Smooth muscle cell (in vitro differentiated cells): ENCODE results near the gene HMGN3. TPM values are rescaled to one million over a fixed set of nuclear protein-coding genes. Genes with fewer than 3 reads are reported as not detected.

Experiments
- DNase-seq: peaks from one replicate; lab custom pipeline; 2025; ENCODE audit not compliant: unreplicated experiment; lab: John Stamatoyannopoulos, UW
- H2AFZ ChIP-seq: fragments of 200-600 bp; sonication (generic); 2 replicates; pipeline ENCODE4 v1.6.0; 2016; ENCODE audit warnings: antibody characterized with exemption, low read depth, mild to moderate bottlenecking
- H3F3A ChIP-seq: fragments of 200-600 bp; sonication (generic); 2 replicates; pipeline ENCODE4 v1.6.0; 2017; ENCODE audit warnings: antibody characterized with exemption, low read depth
- H3K27ac ChIP-seq: fragments of 200-600 bp; sonication (generic); 2 replicates; pipeline ENCODE4 v1.5.1; 2016; ENCODE audit warnings: low read depth, mild to moderate bottlenecking
- H3K27me3 ChIP-seq: fragments of 200-600 bp; sonication (generic); 2 replicates; pipeline ENCODE4 v1.6.1; 2016; ENCODE audit warnings: low read depth, mild to moderate bottlenecking
- H3K36me3 ChIP-seq: fragments of 200-600 bp; sonication (generic); 2 replicates; pipeline ENCODE4 v1.5.1; 2016; ENCODE audit warnings: low read depth
- H3K4me1 ChIP-seq: fragments of 200-600 bp; sonication (generic); 2 replicates; pipeline ENCODE4 v1.5.1; 2016; ENCODE audit warnings: low read depth
- H3K4me2 ChIP-seq: fragments of 200-600 bp; sonication (generic); 2 replicates; pipeline ENCODE4 v1.6.0; 2016; ENCODE audit warnings: mild to moderate bottlenecking
- H3K4me3 ChIP-seq: fragments of 200-600 bp; sonication (generic); 2 replicates; pipeline ENCODE4 v1.5.1; 2016; ENCODE audit warnings: mild to moderate bottlenecking
- H3K79me2 ChIP-seq: fragments of 200-600 bp; sonication (generic); 2 replicates; pipeline ENCODE4 v1.6.0; 2016; ENCODE audit warnings: low read depth, mild to moderate bottlenecking
- H3K9ac ChIP-seq: fragments of 200-600 bp; sonication (generic); 2 replicates; pipeline ENCODE4 v1.6.0; 2016; ENCODE audit warnings: low read depth
- H3K9me3 ChIP-seq: fragments of 200-600 bp; sonication (generic); replicated peaks from 2 replicates; pipeline ENCODE4 v1.5.1; 2016; ENCODE audit warnings: low read depth
- H4K20me1 ChIP-seq: fragments of 200-600 bp; sonication (generic); 2 replicates; pipeline ENCODE4 v1.6.0; 2016; ENCODE audit warnings: low read depth
- CTCF ChIP-seq: fragments of 200-600 bp; sonication (generic); IDR thresholded peaks from 2 replicates; pipeline ENCODE4 v1.5.1; 2017; ENCODE audit warnings: borderline replicate concordance, mild to moderate bottlenecking, antibody characterized with exemption; ENCODE audit not compliant: insufficient read depth, poor library complexity, severe bottlenecking
- WGBS: methylation state at CpG from one replicate; pipeline ENCODE4 v1.1.7; 2016; ENCODE audit warnings: low lambda C conversion rate; 5-methylcytosine and 5-hydroxymethylcytosine counted together
- polyA plus RNA-seq: library from polyadenylated mRNA; unstranded; fragments of >200 nt; fragmentation: Nextera tagmentation; extraction: Ambion mirVana; gene quantifications from 2 replicates; pipeline ENCODE4 v1.2.1, GENCODE V29; 2016
- total RNA-seq: library from RNA; depleted of rRNA; stranded (reverse); fragments of >200 nt; gene quantifications from 2 replicates; pipeline ENCODE4 v1.2.3, GENCODE V29; 2014

HMGN3 gene
- total and polyA plus RNA-seq, 2 experiments from 2014 or later = 75.4 to 108 TPM

GRCh38 chr6:79226660-79227059 lies 7.8 kb downstream of the HMGN3 start:
- Histone ChIP-seq H3K4me3 (no peak overlapping the region), H3F3A (peaks cover 10% of the 10 kb centered on the region), H3K9ac (no peak overlapping the region), H3K4me2 (peak overlapping the region; percentile 33), H3K4me1 (peaks cover 13% of the 10 kb centered on the region), H3K79me2 (peaks cover 79% of the 10 kb centered on the region), H2AFZ (no peak overlapping the region), H3K9me3 (no peaks in the 10 kb centered on the region), H4K20me1 (peaks cover 35% of the 10 kb centered on the region), H3K36me3 (no peaks in the 10 kb centered on the region), H3K27ac (no peak overlapping the region), H3K27me3 (no peaks in the 10 kb centered on the region)
- no peak for TF ChIP-seq CTCF
- 88% methylated on average over 3 of the region's 3 CpGs for WGBS
- DNase-seq = no peak

GRCh38 chr6:79225717-79226599 lies 8.5 kb downstream of the HMGN3 start:
- peaks cover 11% of the 10 kb centered on the region for H3K4me1 ChIP-seq
- H3K4me2 ChIP-seq = peak overlapping the region; percentile 33
- H3F3A ChIP-seq = peaks cover 4% of the 10 kb centered on the region
- WGBS = 87% methylated on average over 4 of the region's 4 CpGs
- H3K4me3 ChIP-seq = no peak overlapping the region
- no peaks in the 10 kb centered on the region for H3K9me3 ChIP-seq
- H3K36me3 ChIP-seq = no peaks in the 10 kb centered on the region
- no peak overlapping the region for H3K27ac ChIP-seq
- H3K79me2 ChIP-seq = peaks cover 79% of the 10 kb centered on the region
- DNase-seq = no peak
- H4K20me1 ChIP-seq = peaks cover 39% of the 10 kb centered on the region
- no peak overlapping the region for H2AFZ ChIP-seq
- H3K27me3 ChIP-seq = no peaks in the 10 kb centered on the region
- no peak overlapping the region for H3K9ac ChIP-seq
- TF ChIP-seq CTCF = no peak

- H3K79me2 ChIP-seq = peaks cover 71% of the 10 kb centered on the region
- H3K4me3 ChIP-seq = no peak overlapping the region
- no peak overlapping the region for H2AFZ ChIP-seq
- no peaks in the 10 kb centered on the region for H3K36me3 ChIP-seq
- no peaks in the 10 kb centered on the region for H3K9me3 ChIP-seq
- no peak for TF ChIP-seq CTCF
- no peaks in the 10 kb centered on the region for H3K27me3 ChIP-seq
- WGBS = 86% methylated on average over 3 of the region's 3 CpGs
- no peaks in the 10 kb centered on the region for H3F3A ChIP-seq
- H3K9ac ChIP-seq = no peak overlapping the region
- no peak for DNase-seq
- peaks cover 7% of the 10 kb centered on the region for H3K4me1 ChIP-seq
- peaks cover 33% of the 10 kb centered on the region for H4K20me1 ChIP-seq
- no peak overlapping the region for H3K4me2 ChIP-seq
- H3K27ac ChIP-seq = no peak overlapping the region
Observed at GRCh38 chr6:79223611-79224404, 10.7 kb downstream of the HMGN3 start.
